Stimulated activated CD8-positive, alpha-beta memory T cell treated with anti-CD3 and anti-CD28 coated beads, Interleukin-4, amount 100 ng/mL, for 1 hour (primary cell): ENCODE measurements around the gene CRTC2.

Experiments used
- DNase-seq, 2 donors: peaks; one replicate each; pipeline ENCODE4 v3.0.0-alpha.2; 2020; ENCODE audit warnings: low read depth in 2 of 2, low spot score in 1 of 2

CRTC2 gene

GRCh38 chr1:153946622-153947241 is 11.7 kb downstream of the CRTC2 start, which contains the start of gene DENND4B:
Gene DENND4B (minus strand): TSS chr1:153946718. CDS start chr1:153944374, 2,344 bp downstream.
- peak; percentile 37 to 55 for DNase-seq

DNA sequence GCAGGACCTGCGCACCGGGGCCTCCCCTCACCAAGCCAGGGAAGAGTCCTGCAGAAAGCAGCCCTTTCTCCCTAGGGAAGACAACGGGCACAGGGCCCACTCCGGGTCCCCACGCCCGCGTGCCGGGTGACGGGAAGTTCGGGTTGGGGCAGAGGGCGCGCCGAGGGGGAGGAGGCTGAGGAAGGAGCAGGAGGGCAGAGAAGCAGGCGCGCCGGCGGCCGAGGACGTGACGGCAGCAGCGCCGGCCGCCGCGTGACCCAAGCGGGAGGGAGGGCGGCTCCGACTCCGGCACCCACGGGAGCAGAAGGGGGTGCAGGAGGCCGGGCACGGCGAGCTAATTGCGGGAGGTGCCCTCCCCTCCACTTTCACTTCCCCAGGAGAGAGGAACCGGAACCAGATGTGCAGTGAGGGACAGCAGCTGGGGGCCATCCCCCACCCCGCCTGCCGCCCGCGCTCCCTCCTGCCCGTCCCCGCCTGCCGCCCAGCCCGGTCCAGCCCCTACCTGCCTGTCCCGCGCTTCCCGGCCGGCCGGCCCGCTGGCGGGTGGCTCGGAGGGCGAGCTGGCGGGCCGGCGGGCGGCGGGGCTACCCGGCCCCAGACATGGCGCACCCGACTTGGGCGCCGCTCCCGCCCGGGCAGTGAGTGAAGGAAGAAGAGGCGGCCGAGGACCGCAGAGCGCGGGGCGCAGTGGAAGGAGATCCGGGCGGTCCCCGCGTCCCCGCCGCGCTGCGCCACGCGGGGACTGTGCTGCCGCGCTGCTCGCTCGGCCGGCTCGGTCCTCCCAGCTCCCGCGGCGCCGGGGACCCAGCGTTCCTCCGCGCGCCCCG is 12.4 kb downstream of the CRTC2 start:
- DNase-seq: peak; percentile 46 to 52

- DNase-seq: peak; percentile 62 to 70
These were observed 13.1 kb downstream of the CRTC2 start for GRCh38 chr1:153945131-153945794.

GRCh38 chr1:153944827-153945117 is 13.6 kb downstream of the CRTC2 start:
- DNase-seq: no peak

GRCh38 chr1:153944005-153944826 is 14.2 kb downstream of the CRTC2 start:
- no peak for DNase-seq

- no peak for DNase-seq
These were observed 15.5 kb downstream of the CRTC2 start for GRCh38 chr1:153942766-153943549.

GRCh38 chr1:153941826-153942725 is 16.3 kb downstream of the CRTC2 start:
- DNase-seq: no peak

DNA sequence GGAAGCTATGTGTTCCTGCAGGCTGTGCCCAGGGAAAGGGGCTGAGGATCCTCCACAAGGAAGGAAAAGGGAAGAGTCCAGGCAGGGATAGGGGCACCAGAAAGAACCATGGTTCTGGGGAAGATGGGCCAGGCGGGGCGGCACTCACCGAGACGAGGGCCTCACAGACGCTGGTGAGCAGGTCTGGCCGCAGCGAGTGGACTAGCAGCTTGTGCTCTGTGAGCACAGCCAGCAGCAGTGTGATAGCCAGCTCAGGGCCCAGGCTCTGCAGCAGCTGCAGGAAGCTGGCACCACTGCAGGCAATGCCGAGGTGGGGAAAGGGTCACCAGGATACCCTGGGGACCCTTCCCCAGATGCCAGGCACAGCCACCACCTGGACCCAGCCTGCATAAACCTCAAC is 17.7 kb downstream of the CRTC2 start:
- DNase-seq: no peak

DNA sequence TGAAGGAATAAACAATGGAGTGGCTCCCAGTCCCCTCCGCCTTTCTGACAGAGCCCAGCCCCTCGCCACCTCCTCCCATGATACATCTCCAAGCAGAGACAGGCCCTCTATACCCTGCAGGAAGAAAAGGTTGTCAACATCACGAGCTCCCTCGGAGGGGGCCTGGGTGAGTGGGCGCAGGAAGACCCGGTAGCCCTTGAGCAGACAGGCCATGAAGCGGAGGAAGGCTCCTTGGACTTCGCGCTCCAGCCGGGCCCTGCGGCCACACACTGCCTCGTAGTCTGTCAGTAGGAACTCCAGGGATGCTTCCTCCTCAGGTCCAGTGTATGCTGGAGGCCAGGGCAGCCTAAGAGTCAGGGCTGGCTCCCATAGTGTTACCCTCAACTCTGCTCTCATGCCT is 18.9 kb downstream of the CRTC2 start:
- no peak for DNase-seq

GRCh38 chr1:153938996-153939395 is 19.4 kb downstream of the CRTC2 start:
- no peak for DNase-seq

GRCh38 chr1:153937331-153937730 is 21.1 kb downstream of the CRTC2 start:
- DNase-seq: no peak

DNA sequence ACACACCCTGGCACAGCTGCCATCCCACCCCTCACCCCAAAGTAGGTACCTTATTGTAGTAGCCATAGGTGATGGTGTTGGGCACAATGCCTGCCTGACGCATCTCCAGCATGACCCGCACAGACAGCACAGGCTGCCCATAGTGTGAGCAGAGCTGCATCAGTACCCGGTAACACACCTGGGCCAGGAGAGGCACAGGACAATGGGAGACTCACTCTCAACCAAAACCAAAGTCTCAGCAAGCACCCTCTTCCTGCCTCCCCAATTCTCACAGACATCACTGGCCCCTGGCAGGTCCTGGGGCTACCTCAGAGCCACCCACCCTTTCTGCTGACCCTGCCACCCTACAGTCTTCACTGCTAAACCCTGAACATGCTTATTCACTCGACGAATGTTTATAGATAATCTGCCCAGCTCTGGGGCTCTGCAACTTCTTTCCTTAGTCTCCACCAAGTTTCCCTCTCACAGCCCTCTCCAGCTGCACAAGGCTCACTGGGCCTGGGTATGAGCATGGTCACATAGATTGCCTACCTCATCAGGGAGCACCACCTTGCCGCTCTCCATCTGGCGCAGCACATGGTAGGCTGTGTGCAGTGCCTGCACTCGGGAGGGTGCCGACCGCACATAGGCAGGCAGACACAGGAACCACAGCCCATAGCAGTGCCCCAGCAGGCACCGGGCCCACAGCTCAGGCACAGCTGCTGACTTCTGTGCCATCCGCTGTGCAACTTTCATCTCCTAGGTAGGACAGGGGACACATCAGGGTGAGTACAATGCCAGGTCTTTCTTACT is 22.2 kb downstream of the CRTC2 start:
- no peak for DNase-seq

DNA sequence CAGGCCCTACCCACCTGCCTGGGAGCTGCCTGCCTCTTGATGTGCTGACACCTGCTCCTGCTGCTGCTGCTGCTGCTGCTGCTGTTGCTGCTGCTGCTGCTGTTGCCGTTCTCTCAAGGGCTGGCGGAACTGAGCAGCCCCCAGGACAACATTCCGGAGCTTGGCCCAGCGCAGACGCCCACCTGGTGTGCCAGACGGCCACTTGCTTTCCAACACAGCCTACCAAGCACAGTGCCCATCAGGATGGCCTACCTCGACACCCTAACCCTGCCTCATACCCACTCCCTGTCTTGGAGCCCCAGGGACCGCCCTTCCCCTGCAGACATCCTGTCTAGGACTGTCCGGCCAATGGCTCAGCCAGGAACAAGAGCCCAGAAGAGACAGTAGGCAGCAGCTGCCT is 23.7 kb downstream of the CRTC2 start:
- no peak for DNase-seq

DNA sequence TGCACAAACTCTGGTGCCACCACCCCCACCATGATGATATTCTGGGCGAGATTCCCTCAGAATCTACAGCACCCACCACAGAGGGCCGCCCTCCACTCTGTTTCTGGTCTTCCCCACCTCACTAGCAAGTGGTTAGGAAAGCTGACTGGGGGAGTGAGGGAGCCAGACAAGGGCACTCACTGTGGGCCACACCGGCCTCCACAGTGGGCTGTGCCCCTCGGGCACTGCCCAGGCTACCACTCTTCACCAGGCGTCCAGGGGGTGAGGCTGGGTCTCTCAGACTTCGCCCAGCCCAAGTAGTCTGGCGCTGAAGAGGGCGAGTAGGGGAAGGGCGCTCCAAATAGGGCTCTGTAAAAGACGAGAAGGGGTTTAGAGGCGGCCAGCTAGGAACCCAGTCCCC is 24.5 kb downstream of the CRTC2 start:
- DNase-seq: no peak

DNA sequence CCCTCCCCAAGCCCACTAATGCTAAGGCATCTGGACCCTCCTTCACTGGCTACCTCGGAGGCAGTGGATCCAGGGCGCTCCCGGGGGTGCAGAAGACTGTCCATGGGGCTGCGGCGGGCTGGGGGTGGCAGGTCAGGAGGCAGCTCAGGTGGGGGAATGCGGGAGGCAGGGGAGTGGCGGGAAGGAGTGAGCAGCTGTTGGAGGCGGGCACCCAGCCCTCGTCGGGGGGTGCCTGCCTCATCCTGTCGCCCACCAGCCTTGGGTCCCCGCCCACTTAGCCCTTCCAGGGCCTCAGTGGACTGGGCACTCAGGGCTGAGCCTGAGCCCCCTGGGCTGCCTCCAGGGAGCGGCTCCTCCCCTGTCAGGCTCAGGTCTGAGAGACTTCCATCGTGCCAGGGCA is 25.0 kb downstream of the CRTC2 start:
- DNase-seq: no peak

GRCh38 chr1:153932156-153933131 is 26.0 kb downstream of the CRTC2 start:
- DNase-seq: no peak
